ENCODE measurements around the gene TOM1L2.

GRCh38 chr17:17889922-17890321, 82.3 kb downstream of the TOM1L2 start:
- TF ChIP-seq POLR2A (IDR thresholded peaks at IDR 0.05) (no peak), CTCF (IDR thresholded peaks at IDR 0.05) (no peak)
